ENCODE data around the gene SMLR1.

DNA sequence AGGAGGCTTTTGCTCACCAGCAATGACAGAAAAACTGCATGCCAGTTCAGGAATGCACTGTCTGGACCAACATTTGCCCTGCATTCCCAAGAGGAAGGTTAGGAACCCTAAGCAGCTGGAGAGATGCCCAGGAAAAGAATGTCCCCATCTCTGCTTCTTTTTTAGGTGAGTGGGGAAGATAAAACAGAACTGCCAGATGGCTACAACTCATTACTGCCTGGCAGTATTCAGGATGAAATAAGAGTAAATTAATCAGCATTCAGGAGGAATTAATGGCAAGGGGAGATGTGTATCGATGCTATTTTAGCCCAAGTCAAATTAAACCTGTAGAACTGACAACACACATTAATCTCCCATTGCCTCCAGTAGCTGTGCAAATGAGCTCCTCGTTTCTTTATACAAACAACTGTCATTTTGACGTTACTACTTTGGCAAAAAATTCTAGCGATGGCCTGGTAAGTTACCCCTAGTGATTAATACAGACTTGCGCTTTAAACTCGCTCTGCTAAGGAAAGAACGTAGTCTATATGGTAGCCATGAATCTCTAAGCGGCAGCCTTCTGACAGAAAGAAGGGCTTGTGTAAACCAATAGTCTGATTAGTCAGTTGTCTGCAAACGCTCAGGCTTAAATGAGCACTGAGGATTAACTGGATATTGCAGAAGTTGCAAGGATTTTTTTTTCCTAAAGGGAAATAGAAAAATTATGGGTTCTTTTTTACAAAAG lies 16.7 kb upstream of the SMLR1 start:
- no peak for TF ChIP-seq POLR2AphosphoS5 (IDR thresholded peaks at IDR 0.05; ENCODE audit: low read length)
- TF ChIP-seq, protein P1, sequence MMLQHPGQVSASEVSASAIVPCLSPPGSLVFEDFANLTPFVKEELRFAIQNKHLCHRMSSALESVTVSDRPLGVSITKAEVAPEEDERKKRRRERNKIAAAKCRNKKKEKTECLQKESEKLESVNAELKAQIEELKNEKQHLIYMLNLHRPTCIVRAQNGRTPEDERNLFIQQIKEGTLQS (IDR thresholded peaks at IDR 0.05; ENCODE audit: borderline replicate concordance, extremely low read depth, low read depth, low read length), result no peak
- TF ChIP-seq NR2C1 (IDR thresholded peaks at IDR 0.05), result no peak
- TF ChIP-seq SP1 (IDR thresholded peaks at IDR 0.05; ENCODE audit: low read depth, low read length), result no peak
- TF ChIP-seq, protein P2, sequence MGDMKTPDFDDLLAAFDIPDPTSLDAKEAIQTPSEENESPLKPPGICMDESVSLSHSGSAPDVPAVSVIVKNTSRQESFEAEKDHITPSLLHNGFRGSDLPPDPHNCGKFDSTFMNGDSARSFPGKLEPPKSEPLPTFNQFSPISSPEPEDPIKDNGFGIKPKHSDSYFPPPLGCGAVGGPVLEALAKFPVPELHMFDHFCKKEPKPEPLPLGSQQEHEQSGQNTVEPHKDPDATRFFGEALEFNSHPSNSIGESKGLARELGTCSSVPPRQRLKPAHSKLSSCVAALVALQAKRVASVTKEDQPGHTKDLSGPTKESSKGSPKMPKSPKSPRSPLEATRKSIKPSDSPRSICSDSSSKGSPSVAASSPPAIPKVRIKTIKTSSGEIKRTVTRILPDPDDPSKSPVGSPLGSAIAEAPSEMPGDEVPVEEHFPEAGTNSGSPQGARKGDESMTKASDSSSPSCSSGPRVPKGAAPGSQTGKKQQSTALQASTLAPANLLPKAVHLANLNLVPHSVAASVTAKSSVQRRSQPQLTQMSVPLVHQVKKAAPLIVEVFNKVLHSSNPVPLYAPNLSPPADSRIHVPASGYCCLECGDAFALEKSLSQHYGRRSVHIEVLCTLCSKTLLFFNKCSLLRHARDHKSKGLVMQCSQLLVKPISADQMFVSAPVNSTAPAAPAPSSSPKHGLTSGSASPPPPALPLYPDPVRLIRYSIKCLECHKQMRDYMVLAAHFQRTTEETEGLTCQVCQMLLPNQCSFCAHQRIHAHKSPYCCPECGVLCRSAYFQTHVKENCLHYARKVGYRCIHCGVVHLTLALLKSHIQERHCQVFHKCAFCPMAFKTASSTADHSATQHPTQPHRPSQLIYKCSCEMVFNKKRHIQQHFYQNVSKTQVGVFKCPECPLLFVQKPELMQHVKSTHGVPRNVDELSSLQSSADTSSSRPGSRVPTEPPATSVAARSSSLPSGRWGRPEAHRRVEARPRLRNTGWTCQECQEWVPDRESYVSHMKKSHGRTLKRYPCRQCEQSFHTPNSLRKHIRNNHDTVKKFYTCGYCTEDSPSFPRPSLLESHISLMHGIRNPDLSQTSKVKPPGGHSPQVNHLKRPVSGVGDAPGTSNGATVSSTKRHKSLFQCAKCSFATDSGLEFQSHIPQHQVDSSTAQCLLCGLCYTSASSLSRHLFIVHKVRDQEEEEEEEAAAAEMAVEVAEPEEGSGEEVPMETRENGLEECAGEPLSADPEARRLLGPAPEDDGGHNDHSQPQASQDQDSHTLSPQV (IDR thresholded peaks at IDR 0.05), result no peak
- no peak for TF ChIP-seq ZNF274 (IDR thresholded peaks at IDR 0.05; ENCODE audit: insufficient read depth, insufficient read length)
- TF ChIP-seq, protein P3, sequence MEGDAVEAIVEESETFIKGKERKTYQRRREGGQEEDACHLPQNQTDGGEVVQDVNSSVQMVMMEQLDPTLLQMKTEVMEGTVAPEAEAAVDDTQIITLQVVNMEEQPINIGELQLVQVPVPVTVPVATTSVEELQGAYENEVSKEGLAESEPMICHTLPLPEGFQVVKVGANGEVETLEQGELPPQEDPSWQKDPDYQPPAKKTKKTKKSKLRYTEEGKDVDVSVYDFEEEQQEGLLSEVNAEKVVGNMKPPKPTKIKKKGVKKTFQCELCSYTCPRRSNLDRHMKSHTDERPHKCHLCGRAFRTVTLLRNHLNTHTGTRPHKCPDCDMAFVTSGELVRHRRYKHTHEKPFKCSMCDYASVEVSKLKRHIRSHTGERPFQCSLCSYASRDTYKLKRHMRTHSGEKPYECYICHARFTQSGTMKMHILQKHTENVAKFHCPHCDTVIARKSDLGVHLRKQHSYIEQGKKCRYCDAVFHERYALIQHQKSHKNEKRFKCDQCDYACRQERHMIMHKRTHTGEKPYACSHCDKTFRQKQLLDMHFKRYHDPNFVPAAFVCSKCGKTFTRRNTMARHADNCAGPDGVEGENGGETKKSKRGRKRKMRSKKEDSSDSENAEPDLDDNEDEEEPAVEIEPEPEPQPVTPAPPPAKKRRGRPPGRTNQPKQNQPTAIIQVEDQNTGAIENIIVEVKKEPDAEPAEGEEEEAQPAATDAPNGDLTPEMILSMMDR (IDR thresholded peaks at IDR 0.05 in 2 of 3, conservative IDR thresholded peaks at IDR 0.05 in 1 of 3; ENCODE audit: control insufficient read depth in 2 of 3, extremely low read depth in 1 of 3, insufficient read depth in 1 of 3, low read depth in 3 of 3, low read length in 3 of 3), result no peak

Measured in GM12878 (cell line).